Measurements from ENCODE around the gene ZDHHC4.

DNA sequence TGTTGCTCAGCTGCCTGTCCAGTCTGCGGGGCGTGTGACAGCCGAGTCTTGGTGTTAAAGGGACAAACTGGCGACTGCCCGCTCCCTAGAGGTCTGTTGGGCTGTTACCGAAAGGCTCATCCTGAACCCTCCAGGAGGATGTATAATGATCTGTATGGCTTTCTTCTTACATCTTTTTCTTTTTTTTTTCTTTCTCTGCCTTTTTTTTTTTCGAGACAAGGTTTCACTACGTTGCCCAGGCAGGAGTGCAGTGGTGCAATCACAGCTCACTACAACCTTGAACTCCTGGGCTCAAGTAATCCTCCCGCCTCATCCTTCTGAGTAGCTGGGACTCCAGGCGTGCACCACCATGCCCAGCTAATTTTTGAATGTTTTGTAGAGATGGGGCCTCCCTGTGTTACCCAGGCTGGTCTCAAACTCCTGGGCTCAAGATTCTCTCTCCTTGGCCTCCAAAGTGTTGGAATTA lies 13.4 kb downstream of the ZDHHC4 start:
- TF ChIP-seq POLR2A (IDR thresholded peaks at IDR 0.05; ENCODE audit: low read length) (no peak), GATA1 (IDR thresholded peaks at IDR 0.05; ENCODE audit: low read depth, low read length) (no peak)
